H1 (cell line): ENCODE data around the gene SATB2.

Source experiments
- CTCF ChIP-seq, 3 experiments: IDR thresholded peaks; 1 replicate in 2 of 3; 2 replicates in 1 of 3; pipeline versions ENCODE4 v1.5.1 to v1.6.1; 2011; ENCODE audit warnings: low read length in 3 of 3, mild to moderate bottlenecking in 3 of 3, inconsistent platforms in 2 of 3, low read depth in 1 of 3, moderate library complexity in 1 of 3; ENCODE audit not compliant: insufficient read depth in 1 of 3; ENCODE audit errors: control extremely low read depth in 1 of 3
- HDAC6 ChIP-seq: IDR thresholded peaks from one replicate; pipeline ENCODE4 v1.7.1; 2012; ENCODE audit warnings: low read depth, mild to moderate bottlenecking, inconsistent platforms, low read length, moderate library complexity

DNA sequence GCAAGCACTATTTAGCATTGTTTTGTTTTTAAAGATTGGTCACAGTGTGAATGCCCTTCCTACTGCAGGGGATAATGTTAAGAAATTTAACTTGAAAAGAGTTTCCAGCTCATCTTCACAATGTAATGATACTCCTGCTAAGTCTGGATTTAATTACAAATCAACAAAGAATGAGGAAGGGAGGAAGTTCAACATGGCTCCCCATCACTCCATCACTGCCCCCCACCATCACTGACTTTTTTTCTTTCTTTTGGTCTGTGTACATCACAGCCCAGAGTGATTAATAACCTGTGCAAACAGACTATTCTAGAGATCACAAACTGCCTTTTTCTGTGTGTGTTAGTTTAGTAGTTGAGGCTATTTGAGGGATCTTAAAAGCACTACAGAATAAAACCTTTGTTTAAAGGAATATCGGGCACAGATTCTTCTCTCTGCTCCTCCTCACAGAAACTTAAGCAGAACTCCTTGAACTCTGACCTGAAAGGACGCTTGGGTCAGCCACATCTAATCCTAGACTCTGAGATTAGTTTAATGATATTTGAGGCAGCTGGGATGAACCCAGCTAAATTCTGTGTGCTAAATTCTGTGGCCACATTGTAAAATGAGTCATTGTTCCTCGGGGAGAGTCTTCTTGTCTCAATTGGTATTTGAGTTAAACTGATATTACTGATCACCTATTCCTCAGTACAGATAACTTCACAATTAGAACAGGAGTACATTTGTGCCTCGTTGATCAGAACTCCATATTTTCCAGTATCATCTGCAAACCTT lies 47.8 kb downstream of the SATB2 start:
- TF ChIP-seq CTCF (IDR thresholded peaks at IDR 0.05; ENCODE audit: control extremely low read depth in 1 of 3, insufficient read depth in 1 of 3, low read depth in 1 of 3, low read length in 3 of 3) (no peak), HDAC6 (no peak)
